ENCODE data around the gene SYT1.
"Not testable (repeated sequence)": the region's sequence is repeated elsewhere in the genome, so short reads cannot be mapped to it uniquely, and the experiment has no call there.

SYT1 gene

DNA sequence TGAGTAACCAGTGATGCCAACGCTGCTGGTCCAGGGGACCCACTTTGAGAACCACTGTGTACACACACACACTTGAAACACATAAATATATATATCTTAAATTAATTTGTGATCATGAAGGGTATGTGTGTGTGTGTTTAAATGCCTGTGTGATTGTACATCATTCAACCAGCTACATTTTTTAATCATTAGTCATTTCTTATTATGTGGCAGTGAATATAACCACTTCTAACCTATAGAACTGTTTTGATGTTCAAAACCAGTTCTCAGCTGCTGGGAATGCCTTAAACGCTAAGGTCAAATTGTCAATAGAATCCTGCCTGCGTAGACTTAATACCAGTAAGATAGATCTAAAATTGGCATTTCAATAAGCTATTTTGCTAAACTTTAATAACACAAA, 330.0 kb downstream of the SYT1 start:
- POLR2A ChIA-PET, result no interaction called here
- CTCF ChIA-PET, result interaction anchor here (0.7 kb wide), 1 partner anchor 12 kb away, joined by 3 read pairs; no protein-coding TSS in a partner anchor
- TF ChIP-seq, protein P1, sequence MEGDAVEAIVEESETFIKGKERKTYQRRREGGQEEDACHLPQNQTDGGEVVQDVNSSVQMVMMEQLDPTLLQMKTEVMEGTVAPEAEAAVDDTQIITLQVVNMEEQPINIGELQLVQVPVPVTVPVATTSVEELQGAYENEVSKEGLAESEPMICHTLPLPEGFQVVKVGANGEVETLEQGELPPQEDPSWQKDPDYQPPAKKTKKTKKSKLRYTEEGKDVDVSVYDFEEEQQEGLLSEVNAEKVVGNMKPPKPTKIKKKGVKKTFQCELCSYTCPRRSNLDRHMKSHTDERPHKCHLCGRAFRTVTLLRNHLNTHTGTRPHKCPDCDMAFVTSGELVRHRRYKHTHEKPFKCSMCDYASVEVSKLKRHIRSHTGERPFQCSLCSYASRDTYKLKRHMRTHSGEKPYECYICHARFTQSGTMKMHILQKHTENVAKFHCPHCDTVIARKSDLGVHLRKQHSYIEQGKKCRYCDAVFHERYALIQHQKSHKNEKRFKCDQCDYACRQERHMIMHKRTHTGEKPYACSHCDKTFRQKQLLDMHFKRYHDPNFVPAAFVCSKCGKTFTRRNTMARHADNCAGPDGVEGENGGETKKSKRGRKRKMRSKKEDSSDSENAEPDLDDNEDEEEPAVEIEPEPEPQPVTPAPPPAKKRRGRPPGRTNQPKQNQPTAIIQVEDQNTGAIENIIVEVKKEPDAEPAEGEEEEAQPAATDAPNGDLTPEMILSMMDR (IDR thresholded peaks at IDR 0.05; ENCODE audit: control extremely low read depth, extremely low read depth, low read depth, missing control alignments), result no peak

DNA sequence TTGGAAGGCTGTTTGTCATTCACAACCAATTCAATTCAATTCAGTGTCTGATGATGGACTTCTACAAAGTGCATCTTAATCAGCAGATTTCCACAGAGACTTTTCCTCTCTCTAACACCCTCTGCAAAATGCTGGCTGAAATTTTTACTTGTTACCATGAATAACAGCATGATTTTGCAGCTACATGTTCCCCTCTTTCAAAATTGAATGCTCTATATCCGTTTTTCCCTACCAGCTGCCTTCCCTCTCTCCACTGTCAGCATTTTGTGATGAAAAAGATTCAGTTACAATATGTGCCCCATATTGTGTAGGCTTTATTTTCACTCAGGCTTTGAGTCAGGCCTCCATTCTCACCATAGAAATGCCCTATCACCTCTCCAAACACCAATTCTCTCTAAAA, 334.6 kb downstream of the SYT1 start:
- ChIA-PET CTCF (interaction anchor here (0.9 kb wide), 1 partner anchor 10 kb away, joined by 4 read pairs; no protein-coding TSS in a partner anchor), POLR2A (no interaction called here)
- DNase-seq (ENCODE audit: extremely low spot score), result no peak
- TF ChIP-seq, protein P1 (IDR thresholded peaks at IDR 0.05; ENCODE audit: control extremely low read depth, extremely low read depth, low read depth, missing control alignments), result no peak

More for the DNA sequence above, 330.0 kb downstream of the SYT1 start:
- no peak for DNase-seq (ENCODE audit: extremely low spot score)

DNA sequence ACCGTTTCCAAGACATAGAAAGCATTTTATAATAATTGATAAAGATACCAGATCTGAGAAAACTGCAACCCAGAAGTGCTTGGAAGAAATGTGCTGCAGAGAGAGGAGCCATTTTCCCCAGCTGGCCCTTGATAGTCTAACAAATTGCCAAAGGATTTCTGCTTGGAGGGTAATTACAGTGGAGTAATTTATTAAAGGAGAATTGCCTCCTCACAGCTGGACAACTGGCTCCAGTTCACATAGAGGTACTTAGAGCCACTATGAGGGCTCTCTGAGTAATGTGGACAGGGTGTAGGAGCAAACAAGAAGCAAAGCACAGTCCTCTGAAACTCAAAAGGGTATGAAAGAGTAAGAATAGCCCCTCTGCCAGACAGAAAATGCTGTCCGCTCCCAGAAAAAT, 335.6 kb downstream of the SYT1 start:
- TF ChIP-seq, protein P1 (IDR thresholded peaks at IDR 0.05; ENCODE audit: control extremely low read depth, extremely low read depth, low read depth, missing control alignments), result no peak
- ChIA-PET POLR2A (no interaction called here), CTCF (interaction anchor here (0.7 to 1.6 kb wide), 2 partner anchors 14 kb away, joined by 3 to 5 read pairs; no protein-coding TSS in a partner anchor)
- no peak for DNase-seq (ENCODE audit: extremely low spot score)

DNA sequence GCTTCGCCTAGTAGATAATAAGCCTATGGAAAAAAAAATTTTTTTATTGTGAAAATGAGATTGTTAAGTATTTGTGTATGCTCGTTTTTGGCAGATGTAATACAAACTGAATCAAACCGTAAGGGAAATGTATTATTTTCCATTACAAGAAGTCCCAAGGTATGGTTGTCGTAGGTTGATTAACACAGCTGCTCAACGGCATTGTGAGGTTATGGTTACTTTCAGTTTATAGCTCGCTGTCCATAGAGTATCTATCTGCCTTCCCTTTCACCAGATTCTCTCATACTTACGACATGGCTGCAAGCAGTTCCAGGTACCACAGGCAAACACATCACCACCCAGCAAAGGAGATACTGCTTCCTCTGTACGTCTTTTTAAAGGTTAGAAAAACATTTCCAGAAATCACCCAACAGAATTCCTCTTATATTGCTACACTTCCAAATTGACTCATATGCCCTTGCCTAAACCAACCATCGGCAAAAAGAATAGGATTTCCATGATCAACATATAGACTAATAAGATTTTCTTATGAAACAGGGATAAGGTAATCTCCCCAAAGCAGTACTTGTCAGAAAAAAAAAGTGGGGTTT, 338.6 kb downstream of the SYT1 start:
- ChIA-PET POLR2A (no interaction called here), CTCF (interaction anchor here (1.3 kb wide), 1 partner anchor 19 kb away, joined by 3 read pairs; no protein-coding TSS in a partner anchor)
- TF ChIP-seq, protein P1 (IDR thresholded peaks at IDR 0.05; ENCODE audit: control extremely low read depth, extremely low read depth, low read depth, missing control alignments), result no peak
- no peak for DNase-seq (ENCODE audit: extremely low spot score)

DNA sequence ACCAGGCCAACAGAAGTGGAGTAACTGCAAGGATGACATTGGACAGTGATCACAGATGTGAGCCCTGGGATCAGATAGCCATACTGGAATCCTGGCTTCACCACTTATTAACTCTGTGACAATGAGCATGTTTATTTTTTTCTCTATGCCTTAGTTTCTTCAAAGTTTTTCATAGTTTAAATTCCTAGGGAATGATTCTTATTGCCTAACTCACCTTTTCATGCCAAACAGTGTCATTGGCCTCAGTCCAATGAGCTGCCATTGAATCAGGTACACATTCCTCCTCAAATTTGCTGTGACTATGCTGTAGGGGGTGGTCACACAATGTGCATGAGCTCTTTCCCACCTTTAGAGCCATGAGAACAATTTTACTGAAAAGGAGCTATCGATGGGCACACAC, 342.3 kb downstream of the SYT1 start:
- CTCF ChIA-PET, result interaction anchor here (1.1 to 1.2 kb wide), 2 partner anchors 12 to 32 kb away, joined by 3 to 4 read pairs; no protein-coding TSS in a partner anchor

DNA sequence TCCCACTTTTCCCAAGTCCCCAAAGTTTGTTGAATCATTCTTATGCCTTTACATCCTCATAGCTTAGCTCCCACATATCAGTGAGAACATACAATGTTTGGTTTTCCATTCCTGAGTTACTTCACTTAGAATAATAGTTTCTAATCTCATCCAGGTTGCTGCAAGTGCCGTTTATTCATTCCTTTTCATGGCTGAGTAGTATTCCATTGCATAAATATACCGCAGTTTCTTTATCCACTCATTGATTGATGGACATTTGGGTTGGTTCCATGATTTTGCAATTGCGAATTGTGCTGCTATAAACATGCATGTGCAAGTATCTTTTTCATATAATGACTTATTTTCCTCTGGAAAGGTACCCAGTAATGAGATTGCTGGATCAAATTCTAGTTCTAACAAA, 345.8 kb downstream of the SYT1 start:
- DNase-seq (ENCODE audit: extremely low spot score); POLR2A ChIA-PET; CTCF ChIA-PET: not testable (repeated sequence)

More for the DNA sequence above, 342.3 kb downstream of the SYT1 start:
- TF ChIP-seq, protein P1 (IDR thresholded peaks at IDR 0.05; ENCODE audit: control extremely low read depth, extremely low read depth, low read depth, missing control alignments), result no peak
- no peak for DNase-seq (ENCODE audit: extremely low spot score)
- POLR2A ChIA-PET, result no interaction called here

DNA sequence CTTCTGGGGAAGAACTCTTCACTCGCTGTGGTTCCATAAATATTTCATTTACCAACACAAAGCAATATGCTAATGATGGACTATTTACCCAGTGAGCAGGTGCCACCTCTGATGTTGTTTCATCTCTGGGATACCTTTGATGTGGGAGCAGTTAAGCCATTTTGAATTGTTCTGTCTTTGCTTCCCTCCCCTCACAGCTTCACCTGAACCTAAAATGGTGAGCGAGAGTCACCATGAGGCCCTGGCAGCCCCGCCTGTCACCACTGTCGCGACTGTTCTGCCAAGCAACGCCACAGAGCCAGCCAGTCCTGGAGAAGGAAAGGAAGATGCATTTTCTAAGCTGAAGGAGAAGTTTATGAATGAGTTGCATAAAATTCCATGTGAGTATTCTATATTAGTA, 352.7 kb downstream of the SYT1 start:
- no peak for DNase-seq (ENCODE audit: extremely low spot score)
- TF ChIP-seq, protein P1 (IDR thresholded peaks at IDR 0.05; ENCODE audit: control extremely low read depth, extremely low read depth, low read depth, missing control alignments), result no peak
- ChIA-PET POLR2A (no interaction called here), CTCF (no interaction called here)
